ENCODE results near the gene MC4R.

The MC4R gene

DNA sequence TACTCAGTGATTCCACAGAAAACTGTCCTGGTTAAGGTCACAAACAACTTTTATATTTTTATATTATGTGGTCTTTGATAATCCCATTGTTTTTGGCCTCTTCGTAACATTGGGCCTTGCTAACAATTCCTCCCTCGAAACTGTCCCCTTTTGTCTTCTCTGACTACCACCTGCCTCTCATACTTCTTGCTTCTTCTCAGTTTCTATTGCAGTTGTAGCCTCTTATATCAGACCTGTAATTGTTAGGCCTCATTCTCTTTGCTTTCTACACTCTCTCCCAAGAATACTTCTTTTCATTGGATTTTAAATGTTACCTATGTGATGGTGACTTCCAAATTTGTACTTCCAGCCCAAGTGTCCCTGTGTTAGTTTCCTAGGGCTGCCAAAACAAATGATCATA is 44.7 kb downstream of the MC4R start:
- DNase-seq (ENCODE audit: low read depth, low spot score) = no peak

DNA sequence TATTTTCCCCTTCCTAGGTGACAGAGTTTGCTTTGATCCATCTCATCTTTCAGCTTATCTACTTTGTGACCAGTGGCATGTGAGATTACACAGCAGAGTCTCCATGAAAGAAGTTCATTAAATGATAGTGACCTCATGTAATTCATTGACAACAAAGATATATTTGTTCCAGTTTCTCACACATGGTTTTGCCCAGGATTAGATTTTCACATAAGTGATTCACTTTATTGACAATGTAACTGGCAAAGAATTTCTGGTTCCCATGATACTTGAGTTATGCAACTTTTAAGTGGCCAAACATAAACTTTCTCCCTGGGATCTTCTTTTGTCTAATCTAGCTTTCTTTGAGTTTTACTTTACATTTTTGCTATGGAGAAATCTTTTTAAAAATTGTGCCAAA is 50.0 kb downstream of the MC4R start:
- no peak for DNase-seq (ENCODE audit: low read depth, low spot score)

Measured in smooth muscle cell of the brain vasculature (primary cell).